ENCODE results near the gene PDE11A.

GRCh38 chr2:177660742-177661141 is 411.8 kb downstream of the PDE11A start:
- TF ChIP-seq POLR2A (IDR thresholded peaks at IDR 0.05; ENCODE audit: low read depth, low read length) = no peak
- TF ChIP-seq POLR2AphosphoS5 (IDR thresholded peaks at IDR 0.05; ENCODE audit: low read depth, low read length) = no peak

Measured in GM12892 (cell line).